HCT116 (cell line): ENCODE measurements around the gene LSAMP. TPM values are rescaled to one million over a fixed set of nuclear protein-coding genes. Genes with fewer than 3 reads are reported as not detected.

ENCODE experiments used
- ATAC-seq: fragments of 200-7000 bp; cut with Tn5 transposase; 2 replicates; pipeline ENCODE4 v1.9.1; 2020; ENCODE audit warnings: mild to moderate bottlenecking, moderate library complexity
- BruUV-seq: library from RNA; stranded (reverse); fragments of 400-500 nt; replicated peaks from 2 replicates; lab custom pipeline; 2021; lab: Mats Ljungman, UMichigan
- CTCF ChIA-PET: fragments of 300-600 bp; sonication (Branson Sonifier 250); formaldehyde crosslinking; loops from one replicate; lab custom pipeline; 2021; ENCODE audit warnings: antibody characterized with exemption; lab: Charles Lee
- POLR2A ChIA-PET: fragments of 300-600, 350-600 bp; sonication (Branson Sonifier 250); formaldehyde crosslinking; loops from one replicate; lab custom pipeline; 2021; ENCODE audit warnings: antibody characterized with exemption; lab: Charles Lee
- RAD21 ChIA-PET, 2 experiments: fragments of 300-600 bp; sonication (Branson Sonifier 250); formaldehyde crosslinking; loops; one replicate each; lab custom pipeline; 2023; ENCODE audit warnings: low total read pairs in 2 of 2; ENCODE audit not compliant: uncharacterized antibody in 2 of 2, unreplicated experiment in 2 of 2, low non-redundant PET in 1 of 2; lab: Charles Lee
- DNase-seq: peaks from one replicate; pipeline ENCODE4 v3.0.0-alpha.2; 2010; ENCODE audit warnings: low read depth, low spot score
- H2AFZ ChIP-seq: fragments of 200-600 bp; shearing (Covaris generic), sonication (generic); 2 replicates; pipeline ENCODE4 v1.6.1; 2017; ENCODE audit warnings: low read depth, mixed run types, mixed read lengths, antibody characterized with exemption, low read length; ENCODE audit not compliant: poor library complexity, severe bottlenecking
- H3K27ac ChIP-seq: 2 replicates; pipeline ENCODE4 v1.5.1; 2012; ENCODE audit warnings: low read depth, low read length
- H3K27me3 ChIP-seq: fragments of 200-600 bp; sonication (generic); 2 replicates; pipeline ENCODE4 v1.6.1; 2016; ENCODE audit warnings: mixed run types, low read length, mixed read lengths; ENCODE audit not compliant: insufficient read depth
- H3K36me3 ChIP-seq, 2 experiments: fragments of 200-500 bp in 1 of 2; fragments of 200-600 bp in 1 of 2; sonication (Bioruptor generic) in 1 of 2; sonication (generic) in 1 of 2; 2 replicates each; pipeline versions ENCODE4 v1.5.1 to v1.6.1; 2014 to 2016; ENCODE audit warnings: low read length in 2 of 2, inconsistent platforms in 1 of 2, mixed read lengths in 1 of 2, mixed run types in 1 of 2; ENCODE audit not compliant: insufficient read depth in 2 of 2, control insufficient read depth in 1 of 2
- H3K4me1 ChIP-seq, 2 experiments: fragments of 200-600 bp in 1 of 2; sonication (generic) in 1 of 2; 2 replicates each; pipeline versions ENCODE4 v1.5.1 to v1.6.1; 2012 to 2017; ENCODE audit warnings: low read length in 2 of 2, inconsistent platforms in 1 of 2, mild to moderate bottlenecking in 1 of 2, mixed read lengths in 1 of 2, mixed run types in 1 of 2, moderate library complexity in 1 of 2; ENCODE audit not compliant: insufficient read depth in 2 of 2, control insufficient read depth in 1 of 2
- H3K4me2 ChIP-seq: fragments of 200-600 bp; sonication (generic); 2 replicates; pipeline ENCODE4 v1.6.1; 2017; ENCODE audit warnings: mixed run types, low read length, mixed read lengths
- H3K4me3 ChIP-seq, 2 experiments: fragments of 200-600 bp in 1 of 2; sonication (generic) in 1 of 2; replicated peaks in 1 of 2; 2 replicates each; pipeline ENCODE4 v1.5.1; 2011 to 2016; ENCODE audit warnings: low read length in 2 of 2, control low read depth in 1 of 2, low read depth in 1 of 2, mild to moderate bottlenecking in 1 of 2, mixed read lengths in 1 of 2, mixed run types in 1 of 2
- H3K79me2 ChIP-seq: fragments of 200-600 bp; sonication (generic); 2 replicates; pipeline ENCODE4 v1.6.1; 2017; ENCODE audit warnings: mild to moderate bottlenecking, mixed run types, low read length, moderate library complexity, mixed read lengths; ENCODE audit not compliant: insufficient read depth
- H3K9ac ChIP-seq: fragments of 200-600 bp; sonication (generic); 2 replicates; pipeline ENCODE4 v1.6.1; 2016; ENCODE audit warnings: low read length, mixed read lengths
- H3K9me2 ChIP-seq: fragments of 200-600 bp; sonication (generic), shearing (Covaris generic); 2 replicates; pipeline ENCODE4 v1.6.1; 2017; ENCODE audit warnings: mixed run types, mild to moderate bottlenecking, moderate library complexity; ENCODE audit not compliant: insufficient read depth
- H3K9me3 ChIP-seq, 2 experiments: fragments of 200-500 bp in 1 of 2; fragments of 200-600 bp in 1 of 2; sonication (Bioruptor generic) in 1 of 2; sonication (generic) in 1 of 2; 2 replicates each; pipeline ENCODE4 v1.6.1; 2014 to 2017; ENCODE audit warnings: low read length in 2 of 2, mixed read lengths in 2 of 2, inconsistent platforms in 1 of 2, low read depth in 1 of 2, mild to moderate bottlenecking in 1 of 2, mixed run types in 1 of 2, moderate library complexity in 1 of 2; ENCODE audit not compliant: control insufficient read depth in 1 of 2, insufficient read depth in 1 of 2
- H4K20me1 ChIP-seq: fragments of 200-600 bp; sonication (generic), shearing (Covaris generic); 2 replicates; pipeline ENCODE4 v1.6.1; 2017; ENCODE audit warnings: mixed run types, mild to moderate bottlenecking, moderate library complexity; ENCODE audit not compliant: insufficient read depth
- CBX3 ChIP-seq: IDR thresholded peaks from 2 replicates; pipeline ENCODE4 v1.6.1; 2012; ENCODE audit warnings: low read depth
- ELF1 ChIP-seq: IDR thresholded peaks from 2 replicates; pipeline ENCODE4 v1.6.1; 2012; ENCODE audit warnings: low read depth, borderline replicate concordance
- EZH2 ChIP-seq: fragments of 200-600 bp; sonication (generic); IDR thresholded peaks from 2 replicates; pipeline ENCODE4 v1.6.1; 2017; ENCODE audit warnings: antibody characterized with exemption, mixed run types
- FOSL1 ChIP-seq: IDR thresholded peaks from 2 replicates; pipeline ENCODE4 v1.6.1; 2012; ENCODE audit warnings: low read depth
- JUND ChIP-seq: IDR thresholded peaks from 2 replicates; pipeline ENCODE4 v1.6.1; 2012
- MAX ChIP-seq: IDR thresholded peaks from 2 replicates; pipeline ENCODE4 v1.6.1; 2012
- POLR2A ChIP-seq: IDR thresholded peaks from 2 replicates; pipeline ENCODE4 v1.7.0; 2011; ENCODE audit warnings: borderline replicate concordance; ENCODE audit not compliant: insufficient read depth, insufficient read length; ENCODE audit errors: extremely low read depth
- RAD21 ChIP-seq: IDR thresholded peaks from 2 replicates; pipeline ENCODE4 v1.6.1; 2012; ENCODE audit warnings: low read depth, mild to moderate bottlenecking
- SIN3A ChIP-seq: IDR thresholded peaks from 2 replicates; pipeline ENCODE4 v1.6.1; 2012; ENCODE audit warnings: low read depth
- SP1 ChIP-seq: IDR thresholded peaks from 2 replicates; pipeline ENCODE4 v1.6.1; 2012; ENCODE audit warnings: low read depth
- TCF7L2 ChIP-seq: IDR thresholded peaks from 2 replicates; pipeline ENCODE4 v1.7.0; 2011; ENCODE audit warnings: borderline replicate concordance, inconsistent platforms; ENCODE audit not compliant: insufficient read depth, insufficient read length; ENCODE audit errors: extremely low read depth
- YY1 ChIP-seq: IDR thresholded peaks from 2 replicates; pipeline ENCODE4 v1.6.1; 2011; ENCODE audit warnings: low read length, low read depth, moderate library complexity, mild to moderate bottlenecking; ENCODE audit not compliant: insufficient replicate concordance; ENCODE audit errors: extremely low read depth
- ZNF274 ChIP-seq: fragments of 200-500 bp; sonication (Bioruptor generic); IDR thresholded peaks from 2 replicates; pipeline ENCODE4 v1.6.1; 2014; ENCODE audit warnings: mild to moderate bottlenecking, low read depth, low read length, inconsistent platforms
- intact Hi-C: fragments of 100-400 bp; cut with micrococcal nuclease; formaldehyde crosslinking; loops from 2 replicates; pipeline ENCODE4 v1.10.0; 2022
- total RNA-seq: library from RNA; stranded (reverse); gene quantifications from one replicate; pipeline ENCODE4 v1.2.1, GENCODE V29; 2021; ENCODE audit not compliant: unreplicated experiment

LSAMP gene
- total RNA-seq, 1 experiment from 2014 or later: 0.25 TPM

GRCh38 chr3:115830764-115831395, 614.4 kb downstream of the LSAMP start:
- BruUV-seq: no TSS peak
- no peaks in the 10 kb centered on the region for H3K9me3 ChIP-seq
- intact Hi-C loops: loop anchor here (10.0 kb wide), 1 partner anchor 924 kb away; no protein-coding TSS in a partner anchor
- H3K4me3 ChIP-seq: no peak overlapping the region
- no peak overlapping the region for H3K9ac ChIP-seq
- H4K20me1 ChIP-seq: no peaks in the 10 kb centered on the region
- no peak overlapping the region for H3K27ac ChIP-seq
- no peak overlapping the region for H2AFZ ChIP-seq
- POLR2A ChIA-PET: no interaction called here
- CTCF ChIA-PET: no interaction called here
- RAD21 ChIA-PET: no interaction called here
- 0 out of 2 replicates have a peak, but pooled peaks cover 4% of the 10 kb centered on the region for H3K27me3 ChIP-seq
- ATAC-seq: no peak
- no peaks in the 10 kb centered on the region for H3K79me2 ChIP-seq
- no peak for TF ChIP-seq POLR2A
- no peak for TF ChIP-seq JUND
- TF ChIP-seq SP1: no peak
- no peak for TF ChIP-seq SIN3A
- no peak for TF ChIP-seq YY1
- no peak for TF ChIP-seq TCF7L2
- no peak for TF ChIP-seq MAX
- no peak for TF ChIP-seq EZH2
- TF ChIP-seq ZNF274: no peak
- no peak for TF ChIP-seq RAD21
- TF ChIP-seq FOSL1: no peak
- TF ChIP-seq CBX3: no peak
- TF ChIP-seq ELF1: no peak
- TF ChIP-seq, all 23 proteins: peak for 0
- no peak overlapping the region for H3K4me2 ChIP-seq
- H3K9me2 ChIP-seq: no peaks in the 10 kb centered on the region
- H3K4me1 ChIP-seq: no peaks in the 10 kb centered on the region
- no peak for DNase-seq
- H3K36me3 ChIP-seq: no peaks in the 10 kb centered on the region
